AG10803 (cell line): ENCODE results near the gene GABRQ.
A peak's percentile ranks its signal among the peaks of the same experiment; 100 is the strongest.

Experiments
- DNase-seq: peaks from one replicate; pipeline ENCODE4 v3.0.0; 2010; ENCODE audit warnings: low read depth
- H3K4me3 ChIP-seq: 2 replicates; pipeline ENCODE4 v1.5.1; 2011; ENCODE audit warnings: mild to moderate bottlenecking, low read length, control low read depth
- CTCF ChIP-seq: conservative IDR thresholded peaks from 2 replicates; pipeline ENCODE4 v1.5.1; 2011; ENCODE audit warnings: mild to moderate bottlenecking, low read length, control low read depth, inconsistent platforms

Gene GABRQ

GRCh38 chrX:152641996-152642395 lies 4.3 kb downstream of the GABRQ start:
- DNase-seq = peak; percentile 0
- no peak for TF ChIP-seq CTCF
- no peak overlapping the region for H3K4me3 ChIP-seq

- no peak overlapping the region for H3K4me3 ChIP-seq
- no peak for DNase-seq
- no peak for TF ChIP-seq CTCF
Measured at GRCh38 chrX:152642931-152643564, 5.4 kb downstream of the GABRQ start.

GRCh38 chrX:152646961-152647360 lies 9.3 kb downstream of the GABRQ start:
- no peak for DNase-seq
- no peak for TF ChIP-seq CTCF
- H3K4me3 ChIP-seq = no peak overlapping the region

- no peak for TF ChIP-seq CTCF
- DNase-seq = no peak
- H3K4me3 ChIP-seq = no peak overlapping the region
Measured at GRCh38 chrX:152647978-152648377, 10.3 kb downstream of the GABRQ start.

- no peak for DNase-seq
- no peak for TF ChIP-seq CTCF
- no peak overlapping the region for H3K4me3 ChIP-seq
Measured at GRCh38 chrX:152652060-152652459, 14.4 kb downstream of the GABRQ start.

GRCh38 chrX:152652467-152652866 lies 14.8 kb downstream of the GABRQ start:
- H3K4me3 ChIP-seq = no peak overlapping the region
- no peak for DNase-seq
- TF ChIP-seq CTCF = no peak

GRCh38 chrX:152656087-152656486 lies 18.4 kb downstream of the GABRQ start:
- H3K4me3 ChIP-seq = no peak overlapping the region
- no peak for DNase-seq
- TF ChIP-seq CTCF = no peak
